Kidney glomerular epithelial cell (primary cell): Measurements from ENCODE around the gene SCAMP3.
A peak's percentile ranks its signal among the peaks of the same experiment; 100 is the strongest.
"Not testable (repeated sequence)": the region's sequence is repeated elsewhere in the genome, so short reads cannot be mapped to it uniquely, and the experiment has no call there.

Experiments
- DNase-seq: peaks from one replicate; lab custom pipeline; 2025; lab: John Stamatoyannopoulos, UW

SCAMP3 gene

GRCh38 chr1:155261852-155262673 is at the start of gene SCAMP3:
SCAMP3 (minus strand) TSS chr1:155262360; CDS start chr1:155262151, 209 bp downstream.
- peak; percentile 97 for DNase-seq

- no peak for DNase-seq
Observed at GRCh38 chr1:155309423-155310021, 47.4 kb upstream of the SCAMP3 start.

GRCh38 chr1:155308493-155309422 is 46.6 kb upstream of the SCAMP3 start, which contains the start of gene FDPS:
FDPS (plus strand) TSS chr1:155308866; CDS start chr1:155309790, 924 bp downstream.
- peak; percentile 99 for DNase-seq

- DNase-seq: peak; percentile 22
Observed at GRCh38 chr1:155307247-155307740, 45.1 kb upstream of the SCAMP3 start.

- no peak for DNase-seq
Observed at GRCh38 chr1:155305881-155306391, 43.8 kb upstream of the SCAMP3 start.

- DNase-seq: peak; percentile 53
Observed at GRCh38 chr1:155304558-155305063, 42.5 kb upstream of the SCAMP3 start.

GRCh38 chr1:155301342-155301841 is 39.2 kb upstream of the SCAMP3 start, which contains the start of gene PKLR:
PKLR (minus strand) TSS chr1:155301438; CDS start chr1:155301395, 43 bp downstream.
- DNase-seq: no peak

GRCh38 chr1:155300553-155301329 is 38.6 kb upstream of the SCAMP3 start:
- no peak for DNase-seq

GRCh38 chr1:155300024-155300423 is 37.9 kb upstream of the SCAMP3 start:
- no peak for DNase-seq

GRCh38 chr1:155297384-155297783 is 35.2 kb upstream of the SCAMP3 start:
- no peak for DNase-seq

GRCh38 chr1:155296661-155297060 is 34.5 kb upstream of the SCAMP3 start:
- no peak for DNase-seq

- no peak for DNase-seq
Observed at GRCh38 chr1:155295942-155296267, 33.7 kb upstream of the SCAMP3 start.

GRCh38 chr1:155295183-155295941 is 33.2 kb upstream of the SCAMP3 start:
- DNase-seq: no peak

GRCh38 chr1:155294520-155295182 is 32.5 kb upstream of the SCAMP3 start:
- no peak for DNase-seq

GRCh38 chr1:155293086-155293749 is 31.1 kb upstream of the SCAMP3 start:
- DNase-seq: no peak

GRCh38 chr1:155291006-155291405 is 28.8 kb upstream of the SCAMP3 start:
- DNase-seq: not testable (repeated sequence)

- no peak for DNase-seq
Observed at GRCh38 chr1:155287987-155288543, 25.9 kb upstream of the SCAMP3 start.

- DNase-seq: no peak
Observed at GRCh38 chr1:155286544-155286943, 24.4 kb upstream of the SCAMP3 start.
